ENCODE results near the gene PBRM1.

DNA sequence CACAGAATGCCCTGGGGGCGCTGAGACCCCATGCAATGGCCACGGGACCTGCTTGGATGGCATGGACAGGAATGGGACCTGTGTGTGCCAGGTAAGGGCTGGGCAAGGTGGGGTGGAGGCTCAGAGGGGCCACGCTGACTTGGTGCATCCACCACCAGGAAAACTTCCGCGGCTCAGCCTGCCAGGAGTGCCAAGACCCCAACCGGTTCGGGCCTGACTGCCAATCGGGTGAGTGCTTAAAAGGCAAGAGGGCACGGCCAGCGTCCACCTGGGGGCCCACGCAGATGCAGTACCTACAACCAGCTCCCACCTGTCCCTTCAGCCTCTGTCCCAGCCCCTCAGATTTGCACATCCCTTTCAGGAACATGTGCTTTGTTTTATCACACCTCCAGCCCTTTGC is 183.7 kb downstream of the PBRM1 start:
- no peak for TF ChIP-seq CTCF (IDR thresholded peaks at IDR 0.05)
- no peak for TF ChIP-seq POLR2A (IDR thresholded peaks at IDR 0.05)
